Keratinocyte (primary cell): Measurements from ENCODE around the gene BPIFA3. TPM values are rescaled to one million over a fixed set of nuclear protein-coding genes. Genes with fewer than 3 reads are reported as not detected.

ENCODE experiments used
- DNase-seq: peaks from one replicate; pipeline ENCODE4 v3.0.0-alpha.2; 2011; ENCODE audit warnings: low read depth, missing footprints, low spot score
- FAIRE-seq: peaks from 2 replicates; lab custom pipeline; 2011; peaks lifted over from hg19 to GRCh38; lab: Jason Lieb, UNC
- H2AFZ ChIP-seq: 2 replicates; pipeline ENCODE4 v1.6.0; 2012; ENCODE audit warnings: low read length, control low read depth, inconsistent platforms; ENCODE audit not compliant: control insufficient read depth
- H3K27ac ChIP-seq: 2 replicates; pipeline ENCODE4 v1.5.1; 2011; ENCODE audit warnings: low read length; ENCODE audit not compliant: control insufficient read depth, insufficient read depth
- H3K27me3 ChIP-seq: 3 replicates; pipeline ENCODE4 v1.6.0; 2011; ENCODE audit warnings: low read length; ENCODE audit not compliant: control insufficient read depth, insufficient read depth; ENCODE audit errors: extremely low read depth
- H3K36me3 ChIP-seq, 2 experiments: 2 replicates in 1 of 2; 3 replicates in 1 of 2; pipeline ENCODE4 v1.5.1; 2011; ENCODE audit warnings: low read length in 2 of 2, mild to moderate bottlenecking in 1 of 2; ENCODE audit not compliant: control insufficient read depth in 2 of 2, insufficient read depth in 2 of 2; ENCODE audit errors: extremely low read depth in 1 of 2
- H3K4me1 ChIP-seq: 3 replicates; pipeline ENCODE4 v1.5.1; 2011; ENCODE audit warnings: low read length; ENCODE audit not compliant: control insufficient read depth, insufficient read depth; ENCODE audit errors: extremely low read depth
- H3K4me2 ChIP-seq: 3 replicates; pipeline ENCODE4 v1.6.0; 2011; ENCODE audit warnings: low read depth, low read length; ENCODE audit not compliant: control insufficient read depth, insufficient read depth; ENCODE audit errors: extremely low read depth
- H3K4me3 ChIP-seq, 3 experiments: fragments of 200-600 bp in 1 of 3; sonication (generic) in 1 of 3; 2 replicates in 2 of 3; 3 replicates in 1 of 3; pipeline ENCODE4 v1.5.1; 2011 to 2016; ENCODE audit warnings: low read length in 3 of 3, mild to moderate bottlenecking in 3 of 3, control low read depth in 2 of 3, inconsistent platforms in 1 of 3, low read depth in 1 of 3, mixed read lengths in 1 of 3, mixed run types in 1 of 3, moderate library complexity in 1 of 3; ENCODE audit not compliant: control insufficient read depth in 2 of 3, insufficient read depth in 2 of 3; ENCODE audit errors: extremely low read depth in 1 of 3
- H3K79me2 ChIP-seq: 2 replicates; pipeline ENCODE4 v1.6.0; 2012; ENCODE audit warnings: low read length; ENCODE audit not compliant: control insufficient read depth, insufficient read depth
- H3K9ac ChIP-seq: 3 replicates; pipeline ENCODE4 v1.6.0; 2011; ENCODE audit warnings: low read length; ENCODE audit not compliant: control insufficient read depth, insufficient read depth; ENCODE audit errors: extremely low read depth
- H3K9me1 ChIP-seq: 3 replicates; pipeline ENCODE4 v1.6.0; 2011; ENCODE audit warnings: low read length; ENCODE audit not compliant: control insufficient read depth, insufficient read depth; ENCODE audit errors: extremely low read depth
- H3K9me3 ChIP-seq: 2 replicates; pipeline ENCODE4 v1.5.1; 2012; ENCODE audit warnings: low read depth, low read length; ENCODE audit not compliant: control insufficient read depth
- H4K20me1 ChIP-seq: 3 replicates; pipeline ENCODE4 v1.6.0; 2011; ENCODE audit warnings: low read length; ENCODE audit not compliant: control insufficient read depth, insufficient read depth; ENCODE audit errors: extremely low read depth
- EZH2 ChIP-seq: IDR thresholded peaks from one replicate; pipeline ENCODE4 v1.6.1; 2012; ENCODE audit warnings: inconsistent platforms, mild to moderate bottlenecking, low read length, moderate library complexity
- dilution Hi-C: fragments of 300-500 bp; cut with MboI; formaldehyde crosslinking; loops from one replicate; pipeline ENCODE4 v1.7.0; 2020; ENCODE audit warnings: low sequenced_read_pairs; ENCODE audit not compliant: extremely low pct_ligation_motif_present
- polyA plus RNA-seq, 5 experiments: library from polyadenylated mRNA; depleted of rRNA in 3 of 5; stranded (reverse) in 3 of 5; stranded (forward) in 1 of 5; unstranded in 1 of 5; fragments of >200 nt; gene quantifications; 1 replicate in 1 of 5; 2 replicates in 3 of 5; 3 replicates in 1 of 5; pipeline versions ENCODE4 v1.2.1 to v1.2.3, GENCODE V29; 2011 to 2012; ENCODE audit warnings: missing spikeins in 2 of 5, low read depth in 1 of 5, low replicate concordance in 1 of 5
- TF ChIP-seq, protein P1 (sequence below), 3 experiments: IDR thresholded peaks in 1 of 3; conservative IDR thresholded peaks in 1 of 3; optimal IDR thresholded peaks in 1 of 3; 2 replicates in 2 of 3; 3 replicates in 1 of 3; pipeline versions ENCODE3 to v1.5.1; 2011; ENCODE audit warnings: low read length in 3 of 3, mild to moderate bottlenecking in 3 of 3, moderate library complexity in 2 of 3, control low read depth in 1 of 3, inconsistent platforms in 1 of 3; ENCODE audit not compliant: insufficient read depth in 2 of 3; ENCODE audit errors: extremely low read depth in 1 of 3

BPIFA3 gene
- polyA plus RNA-seq, 1 donor (not counting 4 experiments of a cell fraction or from before 2014, with no cell fraction given) = not detected

DNA sequence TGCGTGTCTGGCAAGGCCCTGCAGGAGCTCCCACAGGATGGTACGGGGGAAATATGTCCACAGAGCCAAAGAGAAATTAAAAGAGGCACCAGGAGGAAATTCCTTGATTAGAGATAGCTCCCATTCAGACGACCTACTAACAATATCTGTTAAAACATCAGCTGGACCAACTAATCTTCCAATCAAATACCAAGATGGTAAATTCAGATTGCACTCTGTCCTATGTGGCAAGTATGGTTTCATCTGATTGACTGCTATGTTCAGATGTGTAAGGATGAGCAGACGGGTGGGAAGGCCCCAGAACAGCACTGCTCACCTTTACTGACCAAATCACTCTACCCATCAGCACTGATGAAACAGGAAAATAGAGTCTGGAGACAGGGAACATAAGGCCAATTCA, 29.7 kb upstream of the BPIFA3 start:
- Histone ChIP-seq H3K4me1 (no peaks in the 10 kb centered on the region), H3K79me2 (no peaks in the 10 kb centered on the region), H3K27ac (no peak overlapping the region), H4K20me1 (no peaks in the 10 kb centered on the region), H3K4me2 (no peak overlapping the region), H3K4me3 (no peak overlapping the region), H3K27me3 (no peaks in the 10 kb centered on the region), H3K9me1 (no peaks in the 10 kb centered on the region), H3K36me3 (no peaks in the 10 kb centered on the region), H3K9ac (no peak overlapping the region), H3K9me3 (no peaks in the 10 kb centered on the region), H2AFZ (no peak overlapping the region)
- no peak for DNase-seq
- no peak for FAIRE-seq
- dilution Hi-C loops = no loop called here
- TF ChIP-seq EZH2 = no peak
- TF ChIP-seq, protein P1, sequence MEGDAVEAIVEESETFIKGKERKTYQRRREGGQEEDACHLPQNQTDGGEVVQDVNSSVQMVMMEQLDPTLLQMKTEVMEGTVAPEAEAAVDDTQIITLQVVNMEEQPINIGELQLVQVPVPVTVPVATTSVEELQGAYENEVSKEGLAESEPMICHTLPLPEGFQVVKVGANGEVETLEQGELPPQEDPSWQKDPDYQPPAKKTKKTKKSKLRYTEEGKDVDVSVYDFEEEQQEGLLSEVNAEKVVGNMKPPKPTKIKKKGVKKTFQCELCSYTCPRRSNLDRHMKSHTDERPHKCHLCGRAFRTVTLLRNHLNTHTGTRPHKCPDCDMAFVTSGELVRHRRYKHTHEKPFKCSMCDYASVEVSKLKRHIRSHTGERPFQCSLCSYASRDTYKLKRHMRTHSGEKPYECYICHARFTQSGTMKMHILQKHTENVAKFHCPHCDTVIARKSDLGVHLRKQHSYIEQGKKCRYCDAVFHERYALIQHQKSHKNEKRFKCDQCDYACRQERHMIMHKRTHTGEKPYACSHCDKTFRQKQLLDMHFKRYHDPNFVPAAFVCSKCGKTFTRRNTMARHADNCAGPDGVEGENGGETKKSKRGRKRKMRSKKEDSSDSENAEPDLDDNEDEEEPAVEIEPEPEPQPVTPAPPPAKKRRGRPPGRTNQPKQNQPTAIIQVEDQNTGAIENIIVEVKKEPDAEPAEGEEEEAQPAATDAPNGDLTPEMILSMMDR (optimal IDR thresholded peaks at IDR 0.05 in 1 of 3, IDR thresholded peaks at IDR 0.05 in 1 of 3, conservative IDR thresholded peaks at IDR 0.05 in 1 of 3; ENCODE audit: extremely low read depth in 1 of 3, insufficient read depth in 2 of 3, low read length in 3 of 3) = no peak

DNA sequence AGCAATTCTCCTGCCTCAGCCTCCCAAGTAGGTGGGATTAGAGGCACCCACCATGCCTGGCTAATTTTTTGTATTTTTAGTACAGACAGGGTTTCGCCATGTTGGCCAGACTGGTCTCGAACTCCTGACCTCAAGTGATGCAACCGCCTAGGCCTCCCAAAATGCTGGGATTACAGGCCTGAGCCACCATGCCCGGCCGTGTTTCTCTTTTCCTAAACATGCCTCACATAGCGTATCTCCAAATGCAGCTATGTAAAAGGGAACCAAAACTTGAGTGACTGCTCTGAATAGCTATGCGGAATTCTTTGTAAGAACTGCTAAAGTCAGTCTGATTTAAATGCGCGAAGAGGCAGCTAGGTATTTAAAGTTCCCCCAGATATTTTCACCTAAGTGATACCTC, 28.7 kb upstream of the BPIFA3 start:
- no peaks in the 10 kb centered on the region for H3K36me3 ChIP-seq
- H3K79me2 ChIP-seq = no peaks in the 10 kb centered on the region
- H2AFZ ChIP-seq = no peak overlapping the region
- dilution Hi-C loops = no loop called here
- no peaks in the 10 kb centered on the region for H3K27me3 ChIP-seq
- no peaks in the 10 kb centered on the region for H3K9me1 ChIP-seq
- no peaks in the 10 kb centered on the region for H4K20me1 ChIP-seq
- no peak overlapping the region for H3K4me2 ChIP-seq
- no peak overlapping the region for H3K27ac ChIP-seq
- no peaks in the 10 kb centered on the region for H3K9me3 ChIP-seq
- H3K4me1 ChIP-seq = no peaks in the 10 kb centered on the region
- DNase-seq = no peak
- no peak overlapping the region for H3K4me3 ChIP-seq
- no peak for FAIRE-seq
- no peak overlapping the region for H3K9ac ChIP-seq
- TF ChIP-seq, protein P1 (optimal IDR thresholded peaks at IDR 0.05 in 1 of 3, IDR thresholded peaks at IDR 0.05 in 1 of 3, conservative IDR thresholded peaks at IDR 0.05 in 1 of 3; ENCODE audit: extremely low read depth in 1 of 3, insufficient read depth in 2 of 3, low read length in 3 of 3) = no peak
- no peak for TF ChIP-seq EZH2
